GM19328 (cell line): ENCODE measurements around the gene DDX28.
"Not testable (repeated sequence)": the region's sequence is repeated elsewhere in the genome, so short reads cannot be mapped to it uniquely, and the experiment has no call there.

ENCODE experiments used
- ATAC-seq: cut with Tn5 transposase; IDR thresholded peaks from one replicate; pipeline ENCODE4 v1.9.1; 2021; ENCODE audit warnings: mild to moderate bottlenecking, moderate library complexity; ENCODE audit not compliant: unreplicated experiment

DDX28 gene

GRCh38 chr16:67998231-67998778 is 24.7 kb downstream of the DDX28 start:
- ATAC-seq: not testable (repeated sequence)

GRCh38 chr16:67996666-67997065 is 26.4 kb downstream of the DDX28 start:
- no peak for ATAC-seq

- ATAC-seq: no peak
Measured at GRCh38 chr16:67995423-67995822, 27.6 kb downstream of the DDX28 start.

GRCh38 chr16:67994040-67994408 is 29.0 kb downstream of the DDX28 start:
- ATAC-seq: not testable (repeated sequence)

- peak; percentile 77 for ATAC-seq
Measured at GRCh38 chr16:67993207-67994039, 29.6 kb downstream of the DDX28 start.

- ATAC-seq: peak; percentile 7
Measured at GRCh38 chr16:67992661-67993206, 30.3 kb downstream of the DDX28 start.

GRCh38 chr16:67990018-67990386 is 33.0 kb downstream of the DDX28 start:
- ATAC-seq: no peak

- ATAC-seq: no peak
Measured at GRCh38 chr16:67989322-67990017, 33.6 kb downstream of the DDX28 start.

GRCh38 chr16:67988675-67989074 is 34.4 kb downstream of the DDX28 start:
- ATAC-seq: no peak

- ATAC-seq: no peak
Measured at GRCh38 chr16:67987460-67988160, 35.4 kb downstream of the DDX28 start.

- no peak for ATAC-seq
Measured at GRCh38 chr16:67986949-67987348, 36.1 kb downstream of the DDX28 start.

GRCh38 chr16:67982011-67982696 is 40.9 kb downstream of the DDX28 start:
- ATAC-seq: no peak

- no peak for ATAC-seq
Measured at GRCh38 chr16:67979955-67980678, 42.9 kb downstream of the DDX28 start, which contains the start of gene DPEP3. Gene DPEP3 (minus strand): TSS chr16:67980499. CDS start chr16:67980380, 119 bp downstream.

GRCh38 chr16:67977469-67978227 is 45.4 kb downstream of the DDX28 start:
- ATAC-seq: no peak

- ATAC-seq: no peak
Measured at GRCh38 chr16:67977005-67977404, 46.0 kb downstream of the DDX28 start.

GRCh38 chr16:67976205-67976604 is 46.8 kb downstream of the DDX28 start:
- ATAC-seq: no peak

GRCh38 chr16:67975321-67976105 is 47.5 kb downstream of the DDX28 start:
- no peak for ATAC-seq

GRCh38 chr16:67972285-67972684 is 50.7 kb downstream of the DDX28 start:
- not testable (repeated sequence) for ATAC-seq
